ENCODE measurements around the gene AOX1.
"Not testable (repeated sequence)": the region's sequence is repeated elsewhere in the genome, so short reads cannot be mapped to it uniquely, and the experiment has no call there.

The AOX1 gene

DNA sequence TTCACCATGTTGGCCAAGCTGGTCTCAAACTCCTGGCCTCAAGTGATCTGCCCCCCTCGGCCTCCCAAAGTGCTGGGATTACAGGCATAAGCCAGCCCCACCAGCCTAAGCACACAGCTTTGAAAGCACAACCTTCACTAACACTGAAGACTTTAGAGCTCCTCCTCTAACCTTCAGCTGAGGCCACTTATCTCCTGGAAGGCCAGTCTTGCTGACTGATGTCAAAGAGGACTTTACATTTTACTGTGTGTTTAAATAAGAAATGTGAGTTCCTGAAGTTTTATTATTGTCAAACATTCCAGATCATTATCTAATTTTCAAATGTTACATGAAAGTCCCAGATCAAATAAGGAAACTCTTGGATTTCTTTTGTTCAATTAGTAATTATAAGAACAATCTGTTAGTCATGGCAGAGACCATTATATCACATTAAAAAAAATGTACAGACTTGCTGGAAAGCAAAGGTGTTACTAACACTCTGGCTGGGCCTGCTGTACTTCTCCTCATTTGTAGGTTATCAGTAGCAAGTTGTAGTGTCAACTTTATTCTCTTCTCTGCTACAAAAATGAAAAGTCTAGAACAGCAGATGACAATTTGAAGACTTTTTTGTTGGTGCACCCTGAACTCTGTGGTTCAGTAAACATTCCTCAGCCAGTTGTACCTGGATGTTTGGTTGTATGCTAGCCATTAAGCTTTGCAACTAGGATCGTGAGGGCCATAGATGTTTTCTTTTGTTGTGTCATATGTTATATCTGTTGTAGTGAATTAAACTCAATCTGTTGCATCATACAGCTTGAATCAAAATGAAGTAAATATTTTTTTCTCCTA lies 80.0 kb downstream of the AOX1 start:
- no peak for DNase-seq (ENCODE audit: low spot score)

DNA sequence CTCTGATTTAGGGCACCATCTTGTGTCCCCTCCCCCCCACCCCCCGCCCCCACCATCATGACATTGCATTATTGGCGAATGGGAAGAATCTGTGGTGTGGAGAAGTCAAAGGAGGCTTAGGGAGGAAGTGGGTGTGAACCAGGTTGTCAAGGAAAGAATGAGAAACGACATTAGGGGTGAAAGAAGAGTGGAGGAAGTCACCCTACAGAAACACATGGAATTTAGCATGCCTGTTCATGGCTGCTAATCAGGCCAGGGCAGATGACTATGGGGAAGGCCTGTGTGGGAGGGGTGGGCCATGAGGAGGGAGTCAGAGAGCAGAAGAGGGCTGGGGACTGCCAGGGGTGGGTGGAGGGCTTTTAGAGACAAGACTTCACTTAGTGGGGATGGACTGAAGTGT lies 81.6 kb downstream of the AOX1 start:
- no peak for DNase-seq (ENCODE audit: low spot score)

DNA sequence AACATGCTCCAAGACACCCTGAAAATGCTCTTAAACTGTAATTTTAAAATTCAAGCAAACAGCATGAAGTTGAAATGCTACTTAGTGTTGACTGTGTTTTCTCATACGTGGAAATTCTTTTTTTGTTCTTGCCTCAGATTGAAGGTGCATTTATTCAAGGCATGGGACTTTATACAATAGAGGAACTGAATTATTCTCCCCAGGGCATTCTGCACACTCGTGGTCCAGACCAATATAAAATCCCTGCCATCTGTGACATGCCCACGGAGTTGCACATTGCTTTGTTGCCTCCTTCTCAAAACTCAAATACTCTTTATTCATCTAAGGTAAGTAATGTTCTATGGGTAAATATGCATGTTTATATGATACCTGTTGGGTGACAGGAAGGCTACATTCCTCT lies 82.7 kb downstream of the AOX1 start:
- no peak for DNase-seq (ENCODE audit: low spot score)

DNA sequence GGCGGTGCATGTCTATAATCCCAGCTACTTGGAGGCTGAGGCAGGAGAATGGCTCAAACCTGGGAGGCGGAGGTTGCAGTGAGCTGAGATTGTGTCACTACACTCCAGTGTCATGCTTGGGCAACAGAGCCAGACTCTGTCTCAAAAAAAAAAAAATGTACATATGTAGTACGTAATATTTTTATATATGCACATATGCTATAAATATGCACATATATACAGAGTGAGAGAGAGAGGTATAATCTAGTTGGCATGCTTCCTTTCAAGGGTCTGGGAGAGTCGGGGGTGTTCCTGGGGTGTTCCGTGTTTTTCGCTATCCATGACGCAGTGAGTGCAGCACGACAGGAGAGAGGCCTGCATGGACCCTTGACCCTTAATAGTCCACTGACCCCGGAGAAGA lies 83.5 kb downstream of the AOX1 start:
- DNase-seq (ENCODE audit: low spot score), result no peak

DNA sequence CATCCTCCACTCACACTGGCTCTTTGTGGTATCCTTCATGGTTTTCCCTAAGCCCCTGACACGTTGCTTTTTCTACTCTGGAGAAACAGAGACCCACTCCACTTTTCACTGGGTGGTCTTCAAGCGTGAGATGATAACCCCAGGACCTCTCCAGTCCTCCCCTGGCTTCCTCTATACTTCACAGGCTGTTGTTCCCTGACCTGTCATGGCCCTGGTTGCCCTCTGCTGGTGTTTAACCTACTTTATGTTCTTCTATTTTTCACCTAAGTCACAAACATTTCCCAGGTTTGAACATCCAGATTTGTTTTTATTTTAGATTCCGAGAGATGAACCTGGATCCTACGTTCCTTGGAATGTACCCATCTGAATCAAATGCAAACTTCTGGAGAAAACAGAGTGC lies 84.5 kb downstream of the AOX1 start:
- no peak for DNase-seq (ENCODE audit: low spot score)

DNA sequence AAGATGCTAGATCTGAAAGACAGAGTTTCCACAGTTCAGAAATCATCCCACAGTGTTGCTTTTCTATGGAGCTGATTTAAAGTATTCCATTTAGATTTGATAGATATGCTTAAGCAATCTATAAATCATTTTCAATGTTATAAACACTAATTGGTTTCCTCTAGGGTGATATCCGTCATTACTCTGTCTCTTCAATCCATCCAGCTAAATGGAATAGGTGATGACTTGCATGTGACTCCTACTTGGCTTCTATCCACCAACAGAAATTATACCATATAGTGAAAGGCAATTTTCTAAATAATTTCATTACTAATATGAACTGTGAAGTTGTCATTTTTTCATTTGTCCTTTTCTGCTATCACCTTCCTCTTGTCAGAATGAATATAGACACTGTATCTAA lies 84.9 kb downstream of the AOX1 start:
- DNase-seq (ENCODE audit: low spot score), result no peak

DNA sequence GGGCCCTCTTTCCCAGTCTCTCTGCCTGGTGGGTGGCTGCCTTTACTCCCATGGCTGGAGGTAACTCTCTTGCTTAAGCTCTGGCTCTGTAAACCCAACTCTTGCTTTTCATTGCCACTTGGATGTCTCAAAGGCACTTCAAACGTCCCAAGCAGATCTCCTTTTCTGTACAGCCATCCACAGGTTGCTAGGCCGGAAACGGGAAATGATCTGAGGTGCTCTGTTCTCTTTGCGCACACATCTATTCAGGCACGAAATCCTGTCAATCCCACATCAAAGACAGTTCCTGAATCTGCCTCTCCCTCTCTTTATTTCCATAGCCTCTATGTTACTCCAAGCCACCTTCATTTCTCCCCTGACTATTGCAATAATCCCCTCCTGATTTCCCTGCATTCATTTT lies 87.4 kb downstream of the AOX1 start:
- no peak for DNase-seq (ENCODE audit: low spot score)

DNA sequence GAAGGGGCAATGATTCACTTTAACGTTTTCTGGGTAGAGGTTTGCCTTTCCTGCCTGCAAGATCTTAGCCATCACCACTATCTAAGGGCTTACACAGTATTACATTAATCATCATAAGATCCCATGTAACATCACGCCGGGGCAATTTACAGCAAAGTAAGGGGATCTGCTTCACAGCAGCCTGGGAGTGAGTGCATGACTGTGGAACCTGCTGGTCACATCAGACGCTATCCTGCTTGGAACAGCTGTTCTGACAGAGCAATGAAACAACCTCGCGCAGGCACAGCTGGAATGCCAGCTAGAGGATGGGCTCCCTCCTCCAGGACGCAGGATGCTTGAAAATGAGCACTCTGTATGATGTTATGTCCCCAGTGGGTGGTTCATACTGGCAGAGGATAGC lies 89.0 kb downstream of the AOX1 start:
- DNase-seq (ENCODE audit: low spot score), result no peak

DNA sequence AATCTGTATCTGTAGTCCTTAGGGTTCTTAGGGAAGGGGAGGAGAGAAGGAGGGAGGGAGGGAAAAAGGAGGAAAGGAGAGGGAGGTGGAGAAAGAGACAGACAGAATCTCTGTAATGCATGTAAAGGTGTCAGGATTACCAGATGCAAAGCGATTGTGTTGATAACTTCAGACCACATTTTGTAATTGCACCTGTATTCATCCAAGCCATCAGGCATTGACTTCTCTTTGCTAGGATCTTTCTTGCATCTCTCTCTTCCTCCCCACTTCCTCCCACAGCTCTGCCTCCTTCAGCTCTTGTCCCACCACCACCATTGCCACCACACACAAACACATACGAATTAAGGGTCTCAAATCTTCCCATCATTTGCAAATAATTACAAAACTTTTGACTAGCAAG lies 91.4 kb downstream of the AOX1 start:
- DNase-seq (ENCODE audit: low spot score), result no peak

DNA sequence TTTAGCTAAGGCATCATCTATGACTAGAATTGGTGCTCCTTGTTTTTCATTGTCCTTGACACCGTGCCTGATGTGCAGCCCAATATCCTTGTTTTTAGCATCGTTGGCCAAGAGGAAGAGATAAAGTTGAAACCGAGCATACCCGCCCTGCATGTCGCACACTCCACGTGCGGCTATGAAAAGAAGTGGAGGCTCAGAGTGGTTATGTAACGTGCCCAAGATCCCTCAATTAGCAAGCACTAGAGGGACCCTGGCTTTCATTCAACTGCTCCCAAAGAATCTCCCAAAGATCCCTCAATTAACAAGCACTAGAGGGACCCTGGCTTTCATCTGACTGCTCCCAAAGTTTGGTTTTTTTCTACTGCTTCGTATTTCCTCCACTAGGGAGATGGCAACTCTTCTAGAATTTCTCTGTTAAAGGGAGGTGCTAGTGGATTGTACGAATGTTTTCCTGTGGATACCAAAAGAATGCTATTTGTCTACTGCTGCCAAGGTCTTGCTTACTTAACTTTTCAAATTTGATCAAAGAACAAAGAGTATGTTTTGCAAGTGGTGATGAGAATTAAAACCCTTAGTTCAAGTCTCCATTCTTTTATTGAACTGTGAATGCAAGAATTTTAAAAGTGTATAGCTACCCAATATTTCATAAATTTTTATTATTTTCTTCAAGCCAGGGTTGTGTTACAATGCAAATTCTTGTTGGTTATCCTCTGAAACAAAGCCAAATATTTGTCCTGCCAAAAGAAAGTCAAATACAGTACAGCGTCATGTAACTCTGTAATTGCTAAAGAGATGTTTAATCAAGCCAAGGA lies 92.1 kb downstream of the AOX1 start:
- DNase-seq (ENCODE audit: low spot score), result no peak

DNA sequence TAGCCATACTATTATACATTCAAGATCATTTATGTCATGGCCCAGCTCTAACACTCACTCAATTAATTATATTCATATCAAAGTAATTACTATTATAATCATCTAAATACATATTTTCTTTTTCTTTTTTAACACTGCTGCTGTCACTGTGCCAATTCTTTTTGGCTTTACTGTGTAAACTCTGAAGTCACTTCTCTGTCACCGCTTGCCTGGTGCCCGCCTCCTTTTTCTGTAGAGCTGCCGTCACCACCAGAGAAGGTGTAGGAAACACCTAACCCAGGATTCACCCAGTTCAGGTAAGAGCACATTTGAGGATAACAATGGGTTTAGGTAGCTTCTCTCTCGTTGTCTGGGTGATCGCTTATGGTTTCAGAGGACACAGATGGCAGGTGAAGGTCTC lies 93.3 kb downstream of the AOX1 start:
- DNase-seq (ENCODE audit: low spot score), result no peak

DNA sequence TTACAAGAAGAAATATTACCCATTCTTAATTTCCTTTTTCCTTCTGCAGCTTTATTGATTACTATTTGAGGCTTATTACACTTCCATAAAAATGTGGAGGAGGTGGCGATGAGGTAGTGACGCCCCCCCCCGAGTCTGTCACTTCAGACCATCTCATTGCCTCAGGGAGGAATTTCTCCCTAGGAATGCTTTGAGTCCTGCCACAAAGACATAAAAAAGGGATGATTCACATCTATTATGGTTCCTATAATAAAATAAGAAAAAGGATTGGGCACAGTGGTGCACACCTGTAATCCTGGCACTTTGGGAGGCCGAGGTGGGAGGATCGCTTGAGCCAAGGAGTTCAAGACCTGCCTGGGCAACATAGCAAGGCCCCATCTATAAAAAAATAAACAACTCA lies 93.7 kb downstream of the AOX1 start:
- no peak for DNase-seq (ENCODE audit: low spot score)

DNA sequence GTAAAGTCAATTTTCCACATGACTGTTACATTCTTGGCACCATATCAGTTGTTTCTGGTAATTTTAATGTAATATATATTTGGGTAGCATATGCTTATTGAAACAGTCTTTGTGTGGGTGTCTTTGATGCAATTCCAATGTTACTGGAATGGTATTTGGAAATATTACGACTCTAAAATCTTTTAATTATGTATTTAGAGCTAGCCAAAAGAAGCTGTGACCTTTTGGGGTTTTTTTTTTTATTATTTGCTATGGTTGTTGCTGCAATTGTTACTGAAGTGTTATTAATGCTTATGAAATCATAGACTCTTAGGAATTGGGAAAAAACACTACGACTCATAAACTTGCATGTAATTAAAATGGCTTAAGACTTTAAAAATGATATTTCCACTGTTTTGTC lies 95.9 kb downstream of the AOX1 start:
- DNase-seq (ENCODE audit: low spot score), result no peak

DNA sequence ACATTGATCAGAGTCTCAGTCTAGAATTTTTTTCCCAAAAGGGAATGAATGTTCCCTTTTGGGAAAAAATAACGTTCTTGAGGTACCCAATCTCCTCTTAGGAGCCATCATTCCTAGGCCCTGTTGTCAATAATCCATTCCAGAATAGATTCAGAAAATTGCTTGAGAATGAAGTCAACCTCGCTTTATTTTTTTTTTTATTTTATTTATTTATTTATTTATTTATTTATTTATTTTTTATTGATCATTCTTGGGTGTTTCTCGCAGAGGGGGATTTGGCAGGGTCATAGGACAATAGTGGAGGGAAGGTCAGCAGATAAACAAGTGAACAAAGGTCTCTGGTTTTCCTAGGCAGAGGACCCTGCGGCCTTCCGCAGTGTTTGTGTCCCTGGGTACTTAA lies 96.6 kb downstream of the AOX1 start:
- DNase-seq (ENCODE audit: low spot score), result not testable (repeated sequence)

DNA sequence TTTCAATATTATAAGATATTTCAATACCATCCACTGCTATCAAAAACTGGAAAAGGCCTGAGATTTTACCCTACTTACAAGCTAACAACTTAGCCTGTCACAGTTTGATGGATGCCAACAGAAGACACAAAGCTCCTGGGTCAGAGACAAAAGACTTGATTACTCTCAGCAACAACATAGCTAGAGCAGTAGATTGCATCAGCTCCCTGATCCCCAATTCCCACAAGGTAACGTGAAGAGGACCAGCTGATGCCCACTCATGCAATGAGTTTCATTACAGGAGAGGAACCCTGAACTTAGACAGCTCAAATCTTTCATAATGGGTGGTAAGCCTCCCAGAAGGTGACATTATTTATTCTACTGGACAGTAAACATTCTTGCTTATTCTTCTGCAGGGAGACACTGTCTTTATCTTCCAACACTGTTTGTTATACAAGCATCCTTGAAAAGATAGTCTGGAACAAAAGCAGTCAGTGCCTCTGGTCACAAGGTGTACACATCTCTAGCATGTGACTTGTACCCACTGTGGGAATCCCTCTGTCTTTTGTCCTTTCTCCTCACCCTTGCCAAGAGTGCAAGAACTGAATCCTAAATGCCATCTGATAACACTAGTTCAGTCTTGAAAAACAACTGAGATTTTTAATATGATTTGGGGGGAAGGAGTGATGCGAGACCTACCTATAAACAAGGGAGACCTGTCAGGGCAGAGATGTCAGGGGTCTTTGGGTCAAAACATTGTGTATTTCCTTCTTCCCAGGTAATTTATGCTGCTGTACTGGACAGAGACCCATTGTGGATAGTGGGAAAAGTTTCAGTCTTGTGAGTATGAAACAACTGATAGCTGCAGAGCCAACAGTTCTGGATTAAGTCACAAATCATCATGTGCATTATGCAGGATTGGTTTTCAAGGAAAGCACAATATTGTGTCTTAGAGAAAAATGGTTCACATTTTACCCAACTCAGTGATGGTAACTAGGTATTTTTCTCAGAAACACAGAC lies 102.4 kb downstream of the AOX1 start:
- no peak for DNase-seq (ENCODE audit: low spot score)

DNA sequence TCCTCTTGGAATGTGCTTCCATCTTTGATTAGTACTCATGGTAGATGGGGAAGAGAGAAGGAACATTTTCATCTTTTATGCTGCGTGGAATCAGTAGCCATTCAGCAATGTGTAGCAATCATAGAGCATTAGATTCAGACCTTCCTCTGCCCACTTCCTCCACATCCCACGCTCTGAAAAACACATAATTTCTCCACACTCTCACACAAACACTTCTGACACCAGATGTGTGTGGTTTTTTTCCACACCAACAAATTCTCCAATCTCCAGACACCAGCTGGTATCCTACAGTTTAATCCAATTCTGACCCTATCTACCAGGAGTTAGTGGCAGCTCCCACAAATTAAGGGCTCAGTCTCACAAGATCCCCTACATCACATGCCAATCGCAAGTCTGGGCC lies 103.3 kb downstream of the AOX1 start:
- DNase-seq (ENCODE audit: low spot score), result no peak

DNA sequence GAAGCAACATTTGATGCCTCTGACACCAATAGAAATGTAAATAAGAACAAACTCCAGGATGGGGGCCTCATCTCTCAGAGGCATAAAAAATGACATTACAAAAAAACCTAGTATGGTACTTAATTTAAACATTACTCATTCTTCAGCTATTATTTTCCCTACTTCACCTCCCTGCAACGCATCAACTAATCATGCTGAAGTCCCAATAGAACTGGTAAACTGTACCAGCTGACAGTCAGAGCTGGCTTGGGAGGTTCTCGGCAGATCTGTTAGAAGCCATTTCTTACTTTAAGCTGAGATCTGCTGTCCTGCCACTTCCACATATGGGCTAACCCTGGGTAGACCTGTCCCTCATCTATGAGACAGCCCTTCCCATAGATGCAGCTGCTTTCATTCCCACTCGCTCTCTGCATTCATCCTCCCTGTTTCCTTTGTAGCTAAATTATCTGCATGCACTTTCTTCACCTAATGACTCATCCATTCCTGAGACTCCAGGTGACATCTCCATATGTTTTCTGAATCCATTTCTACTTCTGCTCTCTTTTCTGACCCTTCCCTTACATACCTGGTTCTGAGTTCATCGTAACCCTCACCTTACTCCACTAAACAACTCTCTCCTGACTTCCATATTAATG lies 108.1 kb downstream of the AOX1 start:
- DNase-seq (ENCODE audit: low spot score), result no peak

DNA sequence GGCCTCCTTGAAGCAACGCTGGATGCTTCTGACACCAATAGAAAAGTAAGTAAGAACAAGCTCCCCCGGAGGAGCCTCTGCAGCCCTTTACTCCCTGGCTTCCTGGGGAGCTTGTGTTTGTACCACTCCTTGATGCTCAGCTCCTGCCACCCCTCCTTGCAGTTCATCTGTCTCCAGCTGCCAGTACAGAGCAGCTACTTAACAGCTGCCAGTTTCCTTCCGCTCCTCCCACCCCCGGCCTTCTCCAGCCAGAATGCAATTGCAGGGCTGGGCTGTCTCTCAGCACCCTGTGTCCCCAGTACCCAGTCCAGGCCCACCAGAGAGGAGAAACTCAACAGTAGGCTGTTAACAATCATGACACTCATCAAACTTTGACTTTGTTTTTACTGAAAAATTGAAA lies 109.4 kb downstream of the AOX1 start:
- no peak for DNase-seq (ENCODE audit: low spot score)

DNA sequence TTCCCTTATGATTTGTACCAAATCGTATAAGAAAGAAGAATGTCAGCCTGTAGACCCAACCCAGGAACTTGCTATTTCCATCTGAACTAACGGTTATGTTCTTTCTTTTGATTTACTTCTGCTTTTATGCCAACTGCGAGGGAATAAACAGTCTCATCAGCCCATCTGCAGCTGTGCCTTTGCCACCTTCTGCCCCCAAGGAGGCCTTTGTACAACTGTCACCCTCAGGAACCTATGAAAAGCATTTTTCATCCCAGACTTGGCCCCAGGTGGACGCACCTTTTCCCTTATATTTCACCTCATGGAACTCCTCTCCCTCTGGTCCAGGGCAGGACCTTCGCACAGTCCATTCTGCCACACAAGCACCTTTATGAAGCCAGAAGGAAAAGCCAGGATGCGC lies 109.8 kb downstream of the AOX1 start:
- DNase-seq (ENCODE audit: low spot score), result no peak

DNA sequence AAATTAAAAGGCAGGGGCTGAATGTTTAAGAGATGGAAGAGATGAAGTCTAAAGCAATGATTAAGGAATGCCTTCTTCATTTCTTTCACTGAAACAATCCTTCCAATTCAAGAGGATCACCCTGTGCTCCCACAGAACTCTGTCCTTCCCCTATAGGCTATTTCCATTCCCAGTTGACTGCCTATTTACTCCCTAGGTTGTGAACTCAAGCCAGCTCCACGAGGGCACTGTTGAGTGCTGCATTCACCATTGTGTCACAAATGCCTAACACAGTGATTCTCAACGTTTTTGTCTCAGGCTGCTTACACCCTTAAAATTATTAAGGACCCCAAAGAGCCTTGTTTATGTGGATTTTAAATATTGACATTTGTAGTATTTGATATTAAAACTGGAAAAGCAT lies 112.4 kb downstream of the AOX1 start:
- no peak for DNase-seq (ENCODE audit: low spot score)

DNA sequence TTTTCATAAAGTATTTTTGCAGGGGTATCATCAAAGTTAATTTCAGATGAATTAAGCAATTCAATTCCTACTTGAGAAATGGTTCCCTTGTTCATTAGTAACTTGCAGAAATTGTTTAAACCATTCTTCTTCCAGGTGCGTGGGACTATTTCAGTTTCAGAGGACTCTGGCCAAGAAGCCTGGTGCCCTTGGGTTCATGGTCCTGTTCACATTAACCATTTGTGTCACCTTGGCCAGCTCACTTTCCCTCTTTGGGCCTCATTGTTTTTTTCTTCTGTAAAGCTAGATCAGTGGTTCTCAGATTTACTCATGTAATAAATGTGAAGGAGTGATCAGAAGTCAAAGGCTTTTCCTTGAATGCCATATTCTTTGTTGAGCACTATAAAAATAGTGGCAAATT lies 113.5 kb downstream of the AOX1 start:
- no peak for DNase-seq (ENCODE audit: low spot score)

DNA sequence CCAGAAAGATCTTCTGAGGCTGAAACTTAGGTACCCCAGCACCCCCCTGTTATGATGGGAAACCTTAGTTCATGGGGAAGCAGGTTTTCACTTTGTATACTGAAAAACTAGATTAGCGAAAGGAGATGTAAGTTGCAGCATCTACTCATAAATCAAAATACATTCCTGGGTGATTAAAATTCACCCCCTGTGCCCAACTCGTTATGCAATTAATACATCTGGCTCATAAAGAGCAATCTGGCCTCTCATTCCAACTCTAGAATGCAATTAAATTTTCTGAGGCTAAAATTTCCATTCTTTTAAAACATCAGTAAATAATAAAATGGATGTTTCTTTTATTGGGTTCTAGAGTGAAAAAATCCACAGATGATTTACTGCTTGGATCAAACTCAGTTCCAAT lies 115.0 kb downstream of the AOX1 start:
- DNase-seq (ENCODE audit: low spot score), result no peak

All from CD4-positive, alpha-beta T cell treated with Interleukin-15 for 4 hours (primary cell).